AG04450 (cell line): ENCODE measurements around the gene FAIM. TPM values are rescaled to one million over a fixed set of nuclear protein-coding genes. Genes with fewer than 3 reads are reported as not detected.
"Not testable (repeated sequence)": the region's sequence is repeated elsewhere in the genome, so short reads cannot be mapped to it uniquely, and the experiment has no call there.

Experiments
- CTCF ChIA-PET: fragments of 300-600, 350-600 bp; formaldehyde crosslinking; extraction: SDS; loops from one replicate; lab custom pipeline; 2022; ENCODE audit warnings: antibody characterized with exemption, inconsistent platforms; lab: Charles Lee
- POLR2A ChIA-PET: fragments of 350-600 bp; formaldehyde crosslinking; extraction: SDS; loops from one replicate; lab custom pipeline; 2021; ENCODE audit warnings: antibody characterized with exemption, inconsistent platforms; lab: Yijun Ruan, JAX
- DNase-seq: peaks from one replicate; pipeline ENCODE4 v3.0.0-alpha.2; 2011; ENCODE audit warnings: low read depth, low spot score
- H3K27ac ChIP-seq: one replicate; pipeline ENCODE4 v1.5.1; 2012; ENCODE audit warnings: low read depth, low read length, control low read depth
- H3K27me3 ChIP-seq: one replicate; pipeline ENCODE4 v1.6.0; 2012; ENCODE audit warnings: low read length; ENCODE audit not compliant: control insufficient read depth, insufficient read depth
- H3K4me3 ChIP-seq: 2 replicates; pipeline ENCODE4 v1.5.1; 2011; ENCODE audit warnings: mild to moderate bottlenecking, low read depth, low read length, control low read depth
- H3K9me3 ChIP-seq: 2 replicates; pipeline ENCODE4 v1.5.1; 2012; ENCODE audit warnings: low read length; ENCODE audit not compliant: control insufficient read depth, insufficient read depth
- CTCF ChIP-seq: IDR thresholded peaks from 2 replicates; pipeline ENCODE4 v1.5.1; 2011; ENCODE audit warnings: low read depth, low read length, control low read depth, inconsistent platforms
- polyA minus RNA-seq: library from RNA; depleted of rRNA, polyadenylated mRNA; stranded (reverse); fragments of >200 nt; gene quantifications from 2 replicates; pipeline ENCODE4 v1.2.3, GENCODE V29; 2011; rRNA and poly(A)+ RNA removed
- polyA plus RNA-seq: library from polyadenylated mRNA; depleted of rRNA; stranded (reverse); fragments of >200 nt; gene quantifications from 2 replicates; pipeline ENCODE4 v1.2.3, GENCODE V29; 2011; rRNA removed

FAIM gene
- polyA plus RNA-seq = 4.5 and 5.7 TPM in 2 replicates
- 0.87 and 1.3 TPM in 2 replicates for polyA minus RNA-seq

GRCh38 chr3:138608322-138609135, at the start of gene FAIM:
TSS of gene FAIM (plus strand) at chr3:138608771. CDS start at chr3:138619727, 10,956 bp downstream.
- TF ChIP-seq CTCF = no peak
- Histone ChIP-seq H3K27ac (peak within 1 kb of the TSS; percentile 70), H3K9me3 (no peaks in the 10 kb centered on the region), H3K27me3 (no peaks in the 10 kb centered on the region), H3K4me3 (peak within 1 kb of the TSS; percentile 65)
- ChIA-PET CTCF (interaction anchor here (0.7 to 2.5 kb wide), 4 partner anchors 14 to 315 kb away, joined by 3 to 18 read pairs (median 8); partner anchors contain the start of gene CEP70), POLR2A (interaction anchor here (1.2 to 2.3 kb wide), 4 partner anchors 10 to 307 kb away, joined by 4 to 11 read pairs (median 9); partner anchors contain the start of gene CEP70)
- peak; percentile 18 for DNase-seq

GRCh38 chr3:138559134-138559533, 49.4 kb upstream of the FAIM start:
- ChIA-PET CTCF (interaction anchor here (1.0 to 2.1 kb wide), 3 partner anchors 80 to 356 kb away, joined by 3 to 6 read pairs (median 3); no protein-coding TSS in a partner anchor), POLR2A (no interaction called here)
- H3K4me3 ChIP-seq = no peak overlapping the region
- TF ChIP-seq CTCF = no peak
- no peak for DNase-seq
- no peak overlapping the region for H3K27ac ChIP-seq
- H3K27me3 ChIP-seq = no peaks in the 10 kb centered on the region
- peaks cover 6% of the 10 kb centered on the region; the same call in 1 of the 2 replicates for H3K9me3 ChIP-seq

- ChIA-PET POLR2A (no interaction called here), CTCF (interaction anchor here (1.0 to 2.1 kb wide), 2 partner anchors 81 to 83 kb away, joined by 3 to 6 read pairs; no protein-coding TSS in a partner anchor)
- H3K27me3 ChIP-seq = no peaks in the 10 kb centered on the region
- no peak overlapping the region for H3K4me3 ChIP-seq
- no peak for DNase-seq
- H3K27ac ChIP-seq = no peak overlapping the region
- H3K9me3 ChIP-seq = peaks cover 6% of the 10 kb centered on the region; the same call in 1 of the 2 replicates
- no peak for TF ChIP-seq CTCF
These were observed 48.1 kb upstream of the FAIM start for GRCh38 chr3:138560501-138560900.

- H3K9me3 ChIP-seq, DNase-seq, H3K27ac ChIP-seq, H3K27me3 ChIP-seq, POLR2A ChIA-PET, H3K4me3 ChIP-seq: not testable (repeated sequence)
- CTCF ChIA-PET = interaction anchor here (1.8 kb wide), 1 partner anchor 145 kb away, joined by 3 read pairs; no protein-coding TSS in a partner anchor
These were observed 45.7 kb upstream of the FAIM start for GRCh38 chr3:138562902-138563301.

GRCh38 chr3:138566293-138566692, 42.3 kb upstream of the FAIM start:
- not testable (repeated sequence) for H3K9me3 ChIP-seq

More at GRCh38 chr3:138566293-138566692, 42.3 kb upstream of the FAIM start:
- H3K4me3 ChIP-seq, H3K27ac ChIP-seq, CTCF ChIA-PET, H3K27me3 ChIP-seq, POLR2A ChIA-PET, DNase-seq: not testable (repeated sequence)
